ENCODE data around the gene SYNGR3.

DNA sequence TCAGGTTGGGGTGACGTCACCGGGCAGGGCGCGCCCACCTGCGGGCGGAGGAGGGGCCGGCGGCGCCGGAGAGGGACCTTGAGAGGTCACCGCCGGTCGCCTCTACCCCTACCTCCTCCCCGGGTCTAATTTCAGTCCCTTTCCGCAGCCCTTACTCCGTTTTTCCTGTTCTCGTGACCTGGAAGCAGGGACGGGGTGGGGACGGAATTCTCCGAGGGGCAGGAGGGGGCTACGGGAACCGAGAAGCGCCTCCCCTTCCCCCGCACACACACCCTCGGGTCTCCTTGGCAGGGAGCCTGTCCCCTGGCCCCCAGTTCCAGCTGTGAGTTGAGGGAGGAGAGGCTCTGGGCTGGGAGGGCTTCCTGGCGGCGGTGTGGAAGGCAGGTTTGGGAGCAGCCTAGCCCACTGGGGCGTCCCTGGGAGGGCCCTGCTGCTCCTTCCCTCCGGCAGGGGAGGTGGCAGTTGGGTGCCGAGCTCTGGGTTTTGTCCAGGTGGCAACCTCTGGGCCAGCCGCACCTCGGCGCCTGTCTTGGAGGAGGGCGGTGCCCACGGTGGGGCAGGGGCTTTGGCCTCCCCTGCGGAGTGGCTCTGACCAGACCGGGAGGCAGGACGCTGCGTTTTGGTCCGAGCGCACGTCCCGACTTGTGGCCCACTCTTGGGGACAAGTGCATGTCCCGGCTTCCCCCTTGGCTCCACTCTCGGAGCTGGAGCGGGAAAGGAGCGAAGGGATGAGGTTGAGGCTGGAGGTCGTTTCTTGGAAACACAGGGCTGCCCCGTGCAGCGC, 773 bp downstream of the SYNGR3 start:
- TF ChIP-seq, protein P1, sequence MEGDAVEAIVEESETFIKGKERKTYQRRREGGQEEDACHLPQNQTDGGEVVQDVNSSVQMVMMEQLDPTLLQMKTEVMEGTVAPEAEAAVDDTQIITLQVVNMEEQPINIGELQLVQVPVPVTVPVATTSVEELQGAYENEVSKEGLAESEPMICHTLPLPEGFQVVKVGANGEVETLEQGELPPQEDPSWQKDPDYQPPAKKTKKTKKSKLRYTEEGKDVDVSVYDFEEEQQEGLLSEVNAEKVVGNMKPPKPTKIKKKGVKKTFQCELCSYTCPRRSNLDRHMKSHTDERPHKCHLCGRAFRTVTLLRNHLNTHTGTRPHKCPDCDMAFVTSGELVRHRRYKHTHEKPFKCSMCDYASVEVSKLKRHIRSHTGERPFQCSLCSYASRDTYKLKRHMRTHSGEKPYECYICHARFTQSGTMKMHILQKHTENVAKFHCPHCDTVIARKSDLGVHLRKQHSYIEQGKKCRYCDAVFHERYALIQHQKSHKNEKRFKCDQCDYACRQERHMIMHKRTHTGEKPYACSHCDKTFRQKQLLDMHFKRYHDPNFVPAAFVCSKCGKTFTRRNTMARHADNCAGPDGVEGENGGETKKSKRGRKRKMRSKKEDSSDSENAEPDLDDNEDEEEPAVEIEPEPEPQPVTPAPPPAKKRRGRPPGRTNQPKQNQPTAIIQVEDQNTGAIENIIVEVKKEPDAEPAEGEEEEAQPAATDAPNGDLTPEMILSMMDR (IDR thresholded peaks at IDR 0.05; ENCODE audit: low read length) = no peak
- no peak for TF ChIP-seq EZH2 (IDR thresholded peaks at IDR 0.05; ENCODE audit: borderline replicate concordance, low read length)

Measured in OCI-LY1 (cell line).